ENCODE measurements around the gene PLSCR4. TPM values are rescaled to one million over a fixed set of nuclear protein-coding genes. Genes with fewer than 3 reads are reported as not detected.
"Not testable (repeated sequence)": the region's sequence is repeated elsewhere in the genome, so short reads cannot be mapped to it uniquely, and the experiment has no call there.

Gene PLSCR4
- polyA plus RNA-seq, 6 donors from 2014 or later, result not detected

- ATAC-seq (ENCODE audit: low read depth in 2 of 2) (no peak), DNase-seq (no peak)
- H3K4me3 Mint-ChIP-seq, result no peak overlapping the region
- H3K4me1 Mint-ChIP-seq, result no peaks in the 10 kb centered on the region
- no peaks in the 10 kb centered on the region for H3K36me3 Mint-ChIP-seq
- peaks cover 0 to 5% (median 0%) of the 10 kb centered on the region in 7 donors for H3K9me3 Mint-ChIP-seq
- no peaks in the 10 kb centered on the region for H3K27me3 Mint-ChIP-seq
- H3K27ac Mint-ChIP-seq, result no peak overlapping the region
Observed at GRCh38 chr3:146227486-146227885, 23.4 kb downstream of the PLSCR4 start.

GRCh38 chr3:146226881-146227280 is 24.0 kb downstream of the PLSCR4 start:
- ATAC-seq (ENCODE audit: low read depth in 2 of 2) (no peak), DNase-seq (no peak)
- Mint-ChIP-seq H3K9me3 (peaks cover 0 to 5% (median 0%) of the 10 kb centered on the region in 7 donors), H3K36me3 (no peaks in the 10 kb centered on the region), H3K27me3 (no peaks in the 10 kb centered on the region), H3K27ac (no peak overlapping the region), H3K4me1 (no peaks in the 10 kb centered on the region), H3K4me3 (no peak overlapping the region)

DNA sequence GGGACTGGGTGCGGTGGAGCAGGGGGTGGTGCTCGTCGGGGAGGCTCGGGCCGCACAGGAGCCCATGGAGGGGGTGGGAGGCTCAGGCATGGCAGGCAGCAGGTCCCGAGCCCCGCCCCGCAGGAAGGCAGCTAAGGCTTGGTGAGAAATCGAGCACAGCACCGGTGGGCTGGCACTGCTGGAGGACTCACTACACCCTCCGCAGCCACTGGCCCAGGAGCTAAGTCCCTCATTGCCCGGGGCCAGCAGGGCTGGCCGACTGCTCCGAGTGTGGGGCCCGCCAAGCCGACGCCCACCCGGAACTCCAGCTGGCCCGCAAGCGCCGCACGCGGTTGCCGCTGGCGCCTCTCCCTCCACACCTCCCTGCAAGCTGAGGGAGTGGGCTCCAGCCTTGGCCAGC is 25.4 kb downstream of the PLSCR4 start:
- not testable (repeated sequence) for H3K27ac Mint-ChIP-seq; H3K4me3 Mint-ChIP-seq; ATAC-seq (ENCODE audit: low read depth in 2 of 2); H3K9me3 Mint-ChIP-seq; H3K4me1 Mint-ChIP-seq; DNase-seq; H3K36me3 Mint-ChIP-seq; H3K27me3 Mint-ChIP-seq

DNA sequence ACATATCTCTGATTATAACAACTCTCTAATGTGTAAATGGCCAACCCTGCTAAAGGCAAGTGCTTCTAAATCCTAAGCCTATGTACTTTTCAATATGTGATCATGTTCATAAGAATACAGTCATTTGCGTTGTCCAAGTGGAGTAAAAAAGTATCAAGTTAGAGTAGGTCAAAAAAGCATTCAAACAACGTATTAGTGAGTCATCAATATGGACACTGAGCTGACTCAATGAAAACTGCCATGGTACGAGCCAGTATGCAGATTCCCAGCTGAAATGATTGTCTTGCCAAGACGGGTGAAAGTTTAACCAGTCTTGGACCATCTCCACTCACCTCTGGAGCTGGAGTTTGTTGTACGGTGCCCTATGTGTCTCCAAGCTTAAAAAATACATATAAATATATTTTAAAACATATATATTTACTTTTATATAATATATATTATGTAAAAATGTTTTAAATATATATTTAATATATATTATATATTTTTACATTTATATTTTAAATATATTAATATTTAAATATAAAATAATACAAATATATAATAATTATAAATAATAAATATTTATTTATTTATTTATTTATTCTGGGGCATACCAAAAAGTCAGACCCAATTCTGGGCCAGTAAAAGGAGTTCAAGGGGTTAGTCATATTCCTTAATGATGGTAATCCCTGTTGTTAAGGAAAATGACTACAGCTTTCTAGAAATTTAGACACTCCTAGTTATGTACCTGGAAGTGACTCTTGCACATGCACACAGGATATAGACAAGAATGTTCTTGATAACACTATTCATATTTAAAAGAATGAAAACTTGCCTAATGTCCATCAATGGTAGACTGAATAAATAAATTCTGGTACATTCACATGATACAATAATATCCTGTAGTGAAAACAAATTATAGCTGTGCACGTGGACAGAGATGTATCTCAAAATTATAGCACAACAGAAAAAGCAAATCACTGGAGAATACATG is 27.2 kb downstream of the PLSCR4 start:
- no peaks in the 10 kb centered on the region for H3K36me3 Mint-ChIP-seq
- H3K4me1 Mint-ChIP-seq, result no peaks in the 10 kb centered on the region
- H3K27me3 Mint-ChIP-seq, result no peaks in the 10 kb centered on the region
- no peak overlapping the region for H3K4me3 Mint-ChIP-seq
- ATAC-seq (ENCODE audit: low read depth in 2 of 2), result no peak
- H3K27ac Mint-ChIP-seq, result no peak overlapping the region
- no peaks in the 10 kb centered on the region for H3K9me3 Mint-ChIP-seq
- no peak for DNase-seq

DNA sequence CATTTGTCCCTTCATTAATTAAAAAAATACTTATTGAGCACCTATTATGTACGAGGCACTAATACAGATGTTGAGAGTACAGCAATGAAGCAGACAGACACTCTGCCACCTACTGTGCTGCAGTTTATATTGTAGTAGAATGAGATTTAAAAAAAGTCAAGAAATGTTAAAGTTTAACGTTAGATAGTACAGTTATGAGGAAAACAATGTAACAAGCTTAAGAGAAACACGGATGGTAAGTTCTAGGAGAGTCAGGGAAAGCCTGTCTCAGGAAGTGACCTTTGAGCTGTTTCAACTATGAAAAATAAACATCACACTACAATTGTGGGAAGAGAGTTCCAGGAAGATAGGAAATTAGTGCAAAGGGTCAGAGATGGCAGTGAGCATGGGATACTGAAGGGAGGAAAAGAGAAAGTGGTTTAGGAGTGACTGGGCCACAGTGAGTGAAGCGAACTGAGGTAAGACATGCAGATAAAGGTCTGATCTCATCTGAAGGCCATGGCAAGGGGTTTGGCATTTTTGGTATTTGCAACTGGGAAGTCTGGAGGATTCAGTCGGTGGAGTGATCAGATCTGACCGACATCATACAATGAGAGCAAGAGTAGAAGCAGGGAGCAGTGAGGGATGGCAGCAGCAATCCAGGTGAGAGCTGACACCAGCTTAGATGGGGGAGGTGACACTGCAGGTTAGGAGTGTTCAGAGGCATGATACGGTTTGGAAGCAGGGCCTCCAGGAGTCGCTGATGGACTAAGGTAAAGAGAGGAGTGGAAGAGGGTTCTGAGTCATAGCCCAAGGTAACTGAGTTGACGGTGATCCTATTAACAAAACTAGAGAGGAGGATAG is 28.5 kb downstream of the PLSCR4 start:
- no peaks in the 10 kb centered on the region for H3K9me3 Mint-ChIP-seq
- DNase-seq, result no peak
- peak overlapping the region in 1 of 6 donors; percentile 18 for H3K27ac Mint-ChIP-seq
- H3K36me3 Mint-ChIP-seq, result no peaks in the 10 kb centered on the region
- ATAC-seq (ENCODE audit: low read depth in 2 of 2), result no peak
- H3K4me3 Mint-ChIP-seq, result no peak overlapping the region
- H3K4me1 Mint-ChIP-seq, result no peaks in the 10 kb centered on the region
- H3K27me3 Mint-ChIP-seq, result peaks cover 0 to 7% (median 0%) of the 10 kb centered on the region in 3 donors

DNA sequence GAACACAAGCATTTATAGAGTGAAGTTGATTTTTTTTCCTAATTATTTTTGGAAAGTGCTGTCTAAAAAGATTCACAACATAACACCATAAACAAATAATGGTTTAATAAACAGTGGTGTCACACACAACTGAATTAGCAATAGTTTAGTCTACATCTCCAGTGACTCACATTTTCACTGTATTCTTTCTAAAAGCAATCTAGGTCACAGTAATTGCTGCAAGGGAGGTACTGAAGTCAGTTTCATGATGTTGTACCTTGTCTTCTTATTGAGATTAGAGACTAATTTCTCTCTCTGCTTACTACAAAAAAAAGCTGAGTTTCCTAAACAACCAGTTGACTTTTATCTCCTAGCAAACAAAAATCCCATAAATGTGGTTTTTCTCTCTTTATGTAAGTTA is 29.6 kb downstream of the PLSCR4 start:
- Mint-ChIP-seq H3K27ac (no peak overlapping the region), H3K27me3 (peaks cover 0 to 8% (median 0%) of the 10 kb centered on the region in 3 donors), H3K4me1 (no peaks in the 10 kb centered on the region), H3K4me3 (no peak overlapping the region), H3K36me3 (no peaks in the 10 kb centered on the region), H3K9me3 (no peaks in the 10 kb centered on the region)
- ATAC-seq (ENCODE audit: low read depth in 2 of 2), result no peak
- no peak for DNase-seq

- no peak overlapping the region for H3K27ac Mint-ChIP-seq
- no peak for ATAC-seq (ENCODE audit: low read depth in 2 of 2)
- no peaks in the 10 kb centered on the region for H3K4me1 Mint-ChIP-seq
- H3K36me3 Mint-ChIP-seq, result no peaks in the 10 kb centered on the region
- peaks cover 0 to 8% (median 0%) of the 10 kb centered on the region in 3 donors for H3K27me3 Mint-ChIP-seq
- no peaks in the 10 kb centered on the region for H3K9me3 Mint-ChIP-seq
- DNase-seq, result peak; percentile 13
- H3K4me3 Mint-ChIP-seq, result no peak overlapping the region
Observed at GRCh38 chr3:146218880-146219866, 31.7 kb downstream of the PLSCR4 start.

GRCh38 chr3:146217324-146217723 is 33.6 kb downstream of the PLSCR4 start:
- DNase-seq (no peak), ATAC-seq (ENCODE audit: low read depth in 2 of 2) (no peak)
- H3K27me3 Mint-ChIP-seq, result peaks cover 0 to 8% (median 0%) of the 10 kb centered on the region in 3 donors
- no peak overlapping the region for H3K4me3 Mint-ChIP-seq
- H3K27ac Mint-ChIP-seq, result no peak overlapping the region
- no peaks in the 10 kb centered on the region for H3K4me1 Mint-ChIP-seq
- no peaks in the 10 kb centered on the region for H3K36me3 Mint-ChIP-seq
- no peaks in the 10 kb centered on the region for H3K9me3 Mint-ChIP-seq

- Mint-ChIP-seq H3K36me3 (no peaks in the 10 kb centered on the region), H3K27ac (no peak overlapping the region), H3K27me3 (peaks cover 0 to 8% (median 0%) of the 10 kb centered on the region in 3 donors), H3K9me3 (no peaks in the 10 kb centered on the region), H3K4me1 (no peaks in the 10 kb centered on the region), H3K4me3 (no peak overlapping the region)
- DNase-seq (no peak), ATAC-seq (ENCODE audit: low read depth in 2 of 2) (no peak)
Observed at GRCh38 chr3:146214493-146214892, 36.4 kb downstream of the PLSCR4 start.

- Mint-ChIP-seq H3K36me3 (no peaks in the 10 kb centered on the region), H3K4me1 (no peaks in the 10 kb centered on the region), H3K9me3 (peaks cover 0 to 2% (median 0%) of the 10 kb centered on the region in 7 donors), H3K27me3 (no peaks in the 10 kb centered on the region), H3K4me3 (no peak overlapping the region), H3K27ac (no peak overlapping the region)
- ATAC-seq (ENCODE audit: low read depth in 2 of 2), result no peak
- DNase-seq, result no peak
Observed at GRCh38 chr3:146209371-146209770, 41.5 kb downstream of the PLSCR4 start.

GRCh38 chr3:146203776-146204175 is 47.1 kb downstream of the PLSCR4 start:
- ATAC-seq (ENCODE audit: low read depth in 2 of 2) (no peak), DNase-seq (no peak)
- no peaks in the 10 kb centered on the region for H3K36me3 Mint-ChIP-seq
- no peaks in the 10 kb centered on the region for H3K27me3 Mint-ChIP-seq
- peaks cover 0 to 2% (median 0%) of the 10 kb centered on the region in 7 donors for H3K9me3 Mint-ChIP-seq
- H3K27ac Mint-ChIP-seq, result no peak overlapping the region
- H3K4me3 Mint-ChIP-seq, result no peak overlapping the region
- no peaks in the 10 kb centered on the region for H3K4me1 Mint-ChIP-seq

- H3K27ac Mint-ChIP-seq, result no peak overlapping the region
- H3K36me3 Mint-ChIP-seq, result no peaks in the 10 kb centered on the region
- no peaks in the 10 kb centered on the region for H3K27me3 Mint-ChIP-seq
- H3K4me1 Mint-ChIP-seq, result no peaks in the 10 kb centered on the region
- H3K9me3 Mint-ChIP-seq, result no peaks in the 10 kb centered on the region
- ATAC-seq (ENCODE audit: low read depth in 2 of 2) (no peak), DNase-seq (no peak)
- H3K4me3 Mint-ChIP-seq, result no peak overlapping the region
Observed at GRCh38 chr3:146200461-146201220, 50.3 kb downstream of the PLSCR4 start.
